DMS 273 (cell line): ENCODE data around the gene UVRAG.
"Not testable (repeated sequence)": the region's sequence is repeated elsewhere in the genome, so short reads cannot be mapped to it uniquely, and the experiment has no call there.

Source experiments
- DNase-seq: peaks from one replicate; lab custom pipeline; 2025; ENCODE audit not compliant: unreplicated experiment; lab: John Stamatoyannopoulos, UW

Gene UVRAG

GRCh38 chr11:76048763-76049162 is 233.8 kb downstream of the UVRAG start:
- DNase-seq = peak; percentile 30

DNA sequence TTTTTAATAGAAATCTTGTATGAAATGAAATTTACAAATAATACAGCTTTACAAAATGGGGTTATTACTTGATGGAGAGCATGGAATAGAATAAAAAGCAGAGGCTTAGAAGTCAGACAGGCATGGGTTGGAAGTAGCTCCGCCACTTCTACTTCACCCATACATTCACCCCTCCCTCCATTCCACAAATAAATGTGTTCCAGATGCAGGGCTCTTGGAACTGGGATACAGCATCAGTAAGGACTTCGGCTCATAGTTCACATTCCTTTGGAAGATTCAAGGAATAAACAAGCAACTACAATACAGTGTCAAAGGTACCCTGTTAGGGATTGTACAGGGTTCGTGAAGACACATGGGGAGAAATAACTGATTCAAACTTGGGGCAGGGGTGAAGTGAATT is 234.5 kb downstream of the UVRAG start:
- DNase-seq = no peak

DNA sequence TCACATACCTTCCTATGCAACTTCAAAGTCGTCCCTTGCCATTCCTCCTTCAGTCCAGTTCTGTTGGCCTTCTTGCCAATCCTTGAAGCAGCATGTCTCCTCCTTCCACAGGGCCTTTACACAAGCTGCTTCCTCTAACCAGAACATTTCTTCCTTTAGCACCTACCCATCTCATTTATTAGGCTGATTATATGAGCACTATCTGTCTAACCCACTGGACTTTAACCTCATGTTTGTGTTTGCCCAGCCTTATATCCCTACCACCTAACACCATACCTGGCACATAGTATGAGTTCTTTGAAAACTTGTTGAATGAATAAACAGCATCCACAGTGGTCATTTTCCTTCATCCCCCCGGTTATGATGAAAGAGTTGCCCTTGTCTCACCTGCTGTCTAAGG is 236.9 kb downstream of the UVRAG start:
- no peak for DNase-seq

- no peak for DNase-seq
Observed at GRCh38 chr11:76054330-76054729, 239.3 kb downstream of the UVRAG start.

DNA sequence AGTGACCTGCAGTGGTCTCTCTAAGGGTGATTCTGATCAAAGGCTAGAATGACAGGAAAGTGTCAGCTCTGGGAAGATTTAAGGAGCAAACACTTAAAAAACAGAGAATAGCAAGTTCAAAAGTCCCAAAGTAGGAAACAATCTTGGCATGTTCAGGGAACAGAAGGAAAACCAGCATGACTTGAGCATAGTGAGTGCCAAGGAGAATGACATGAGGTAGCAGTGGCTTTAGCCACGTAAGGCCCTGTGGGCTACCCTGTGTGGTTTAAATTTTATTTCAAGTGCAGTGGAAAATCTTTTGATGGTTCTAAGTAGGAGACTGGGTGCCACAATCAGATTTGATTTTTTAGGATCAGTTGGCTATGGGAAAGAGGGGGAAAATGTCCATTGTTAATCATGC is 241.9 kb downstream of the UVRAG start:
- no peak for DNase-seq

- DNase-seq = not testable (repeated sequence)
Observed at GRCh38 chr11:76060475-76061036, 245.5 kb downstream of the UVRAG start.

GRCh38 chr11:76062733-76063132 is 247.7 kb downstream of the UVRAG start:
- DNase-seq = no peak

- DNase-seq = no peak
Observed at GRCh38 chr11:76064192-76064591, 249.2 kb downstream of the UVRAG start.

DNA sequence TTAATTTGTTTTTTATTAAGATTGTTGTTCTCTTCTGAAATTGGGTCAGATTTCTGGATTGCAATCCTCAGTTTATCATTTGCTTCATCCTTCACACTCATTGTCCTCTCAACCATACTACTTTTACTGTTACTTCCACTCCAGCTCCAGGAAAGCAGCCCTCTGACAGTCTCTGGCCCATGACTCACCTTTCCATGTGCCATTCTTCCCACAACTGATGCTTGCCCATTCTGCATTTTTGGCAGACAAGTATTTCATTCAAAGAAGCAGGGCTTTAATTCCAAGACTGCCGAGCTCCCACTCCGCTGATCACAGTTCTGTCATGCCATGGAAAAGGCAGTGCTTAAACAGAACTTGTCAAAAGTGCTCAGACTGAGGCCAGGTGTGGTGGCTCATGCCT is 252.1 kb downstream of the UVRAG start:
- DNase-seq = no peak

GRCh38 chr11:76069001-76069400 is 254.0 kb downstream of the UVRAG start:
- DNase-seq = no peak

GRCh38 chr11:76071090-76071489 is 256.1 kb downstream of the UVRAG start:
- DNase-seq = no peak

DNA sequence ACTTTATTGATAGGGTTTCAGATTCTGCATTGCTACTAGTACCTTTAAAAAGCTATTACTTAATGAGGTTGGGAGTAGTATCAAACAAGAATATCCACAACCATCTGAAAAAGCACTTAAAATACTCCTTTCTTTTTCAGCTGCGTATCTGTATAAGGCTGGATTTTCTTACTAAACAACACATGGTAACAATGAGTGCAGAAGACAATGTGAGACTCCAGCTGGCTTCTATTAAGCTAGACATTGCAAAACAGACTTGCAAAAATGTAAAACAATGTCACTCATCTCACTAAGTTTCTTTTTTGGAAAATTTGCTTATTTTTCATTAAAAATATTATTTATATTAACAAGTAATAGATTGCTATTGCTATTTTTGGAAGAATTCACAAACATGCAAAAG is 258.7 kb downstream of the UVRAG start:
- no peak for DNase-seq

DNA sequence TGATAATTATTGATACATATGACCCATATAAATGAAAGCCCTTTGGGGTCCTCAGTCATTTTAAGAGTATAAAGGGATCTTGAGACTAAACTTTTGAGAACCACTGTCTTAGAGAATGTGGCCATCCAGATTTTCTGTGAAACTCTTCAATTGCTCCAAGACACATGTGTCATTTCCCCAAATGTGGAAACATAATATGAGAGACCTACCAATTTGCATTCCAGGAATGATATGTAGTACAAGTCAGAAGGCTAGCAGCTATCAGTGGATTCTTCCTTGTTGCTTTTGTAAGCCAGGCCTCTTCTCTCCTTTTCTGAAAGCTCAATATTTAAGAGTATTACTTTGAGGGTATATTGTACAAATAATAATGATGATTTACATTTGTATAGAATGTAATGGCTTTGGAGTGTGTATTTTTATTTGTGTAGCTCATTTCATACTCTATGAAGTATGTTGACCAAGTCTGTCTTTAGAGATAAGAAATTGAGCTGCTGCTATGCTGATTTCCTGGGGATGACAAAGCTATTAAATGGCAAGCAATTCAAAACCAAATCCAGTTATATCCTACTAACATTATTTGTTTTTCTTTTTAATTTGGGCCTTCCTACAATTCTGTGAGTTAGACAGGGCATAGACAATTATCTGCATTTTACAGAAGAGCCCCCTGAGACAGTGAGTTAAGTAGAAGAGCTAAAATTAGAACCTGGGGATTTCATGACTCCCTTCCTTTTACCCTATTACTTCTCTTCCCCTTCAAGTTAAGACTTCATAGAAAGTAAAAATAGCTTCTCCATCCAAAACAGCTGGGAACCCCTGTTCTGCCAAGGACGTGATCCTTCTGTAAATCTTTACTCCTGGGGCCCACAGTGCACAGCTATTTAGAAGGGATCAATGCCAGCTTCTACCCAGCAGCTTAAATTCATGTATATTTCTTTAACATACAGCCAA is 259.4 kb downstream of the UVRAG start:
- no peak for DNase-seq

- DNase-seq = no peak
Observed at GRCh38 chr11:76075716-76076115, 260.7 kb downstream of the UVRAG start.

- DNase-seq = not testable (repeated sequence)
Observed at GRCh38 chr11:76076253-76076652, 261.2 kb downstream of the UVRAG start.

DNA sequence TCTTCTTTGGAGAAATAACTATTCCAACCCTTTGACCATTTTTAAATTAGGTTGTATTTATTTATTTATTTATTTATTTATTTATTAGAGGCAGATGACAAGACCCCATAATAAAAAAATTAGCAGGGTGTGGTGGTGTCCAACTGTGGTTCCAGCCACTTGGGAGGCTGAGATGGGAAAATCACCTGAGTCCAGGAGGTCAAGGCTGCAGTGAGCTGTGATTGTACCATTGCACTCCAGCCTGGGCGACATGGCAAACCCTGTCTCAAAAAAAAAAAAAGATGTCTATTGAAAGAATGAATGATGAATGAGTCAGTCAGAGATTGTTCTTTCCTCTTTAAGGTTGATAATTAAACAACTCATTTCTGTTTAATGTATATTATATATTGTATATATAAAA is 261.7 kb downstream of the UVRAG start:
- no peak for DNase-seq

- no peak for DNase-seq
Observed at GRCh38 chr11:76077575-76078150, 262.7 kb downstream of the UVRAG start.

DNA sequence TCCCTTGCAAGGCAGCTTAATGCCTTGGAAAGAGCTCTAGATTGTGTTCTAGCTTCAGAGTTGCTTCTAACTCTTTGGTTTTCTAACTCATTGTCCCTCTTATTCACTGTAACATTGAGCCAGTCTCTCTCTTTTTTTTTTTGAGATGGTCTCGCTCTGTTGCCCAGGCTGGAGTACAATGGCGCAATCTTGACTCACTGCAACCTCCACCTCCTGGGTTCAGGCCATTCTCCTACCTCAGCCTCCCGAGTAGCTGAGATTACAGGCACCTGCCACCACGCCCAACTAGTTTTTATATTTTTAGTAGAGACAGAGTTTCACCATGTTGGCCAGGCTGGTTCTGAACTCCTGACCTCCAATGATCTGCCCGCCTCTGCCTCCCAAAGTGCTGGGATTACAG is 266.1 kb downstream of the UVRAG start:
- DNase-seq = not testable (repeated sequence)

- no peak for DNase-seq
Observed at GRCh38 chr11:76083563-76084451, 268.8 kb downstream of the UVRAG start.

- no peak for DNase-seq
Observed at GRCh38 chr11:76085270-76085669, 270.3 kb downstream of the UVRAG start.
